Stimulated activated CD8-positive, alpha-beta memory T cell treated with anti-CD3 and anti-CD28 coated beads, Interleukin-7, amount 100 ng/mL, for 1 hour (primary cell): ENCODE measurements around the gene A1BG.
"Not testable (repeated sequence)": the region's sequence is repeated elsewhere in the genome, so short reads cannot be mapped to it uniquely, and the experiment has no call there.

Source experiments
- DNase-seq, 2 donors: peaks; one replicate each; pipeline ENCODE4 v3.0.0-alpha.2; 2020; ENCODE audit warnings: low read depth in 2 of 2

The A1BG gene

DNA sequence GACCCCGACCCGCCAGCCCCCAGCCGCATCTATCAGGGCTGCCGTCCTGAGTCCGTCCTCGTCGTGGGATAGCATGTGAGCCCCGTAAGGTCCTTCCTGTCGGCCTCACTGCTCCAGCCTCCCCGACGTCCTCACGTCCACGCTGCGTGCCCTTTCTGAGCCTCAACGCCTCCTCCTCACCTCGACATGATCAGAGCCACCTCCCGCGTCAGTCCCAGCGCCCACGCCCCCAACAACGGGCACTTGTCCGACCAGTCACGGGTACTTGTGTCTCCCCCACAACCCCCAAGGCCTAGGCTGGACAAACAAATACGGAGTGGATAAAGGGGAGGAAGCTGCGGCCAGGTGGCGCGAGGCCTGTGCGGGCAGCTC is 8.6 kb upstream of the A1BG start:
- no peak for DNase-seq

DNA sequence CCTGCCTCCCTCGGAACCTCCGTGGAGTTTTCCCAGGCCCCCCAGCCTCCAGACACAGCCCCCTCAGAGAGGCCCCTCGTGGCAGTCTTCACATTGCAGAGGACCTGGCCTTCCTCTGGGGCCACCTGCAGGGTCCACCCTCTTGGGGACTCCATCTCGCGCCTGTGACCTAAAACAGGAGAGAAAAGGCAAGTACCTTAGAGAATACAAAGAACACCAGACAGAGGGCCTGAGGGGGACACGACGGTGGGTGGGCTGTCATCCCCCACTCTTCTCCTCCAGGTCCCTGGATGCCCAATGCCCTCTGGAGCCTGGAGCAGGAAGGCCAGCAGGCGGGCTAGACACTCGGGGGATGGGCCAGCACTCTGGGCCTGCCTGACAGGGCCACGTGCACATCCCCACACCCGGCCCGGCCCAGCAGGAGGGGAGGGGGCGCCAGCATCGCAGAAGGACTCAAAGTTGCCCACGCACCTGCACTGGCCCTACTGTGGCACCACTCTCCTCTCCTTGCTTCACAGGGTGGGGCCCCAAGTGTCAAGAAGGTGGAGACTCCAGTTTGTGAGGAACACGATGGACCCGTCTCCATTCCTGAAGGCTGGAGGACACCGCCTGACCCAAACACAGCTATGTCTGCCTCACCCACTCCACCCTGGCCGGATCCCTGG is 4.3 kb upstream of the A1BG start:
- DNase-seq: no peak

GRCh38 chr19:58356766-58357480 is 3.6 kb upstream of the A1BG start:
- DNase-seq: no peak

GRCh38 chr19:58355908-58356765 is 2.8 kb upstream of the A1BG start:
- DNase-seq: no peak

DNA sequence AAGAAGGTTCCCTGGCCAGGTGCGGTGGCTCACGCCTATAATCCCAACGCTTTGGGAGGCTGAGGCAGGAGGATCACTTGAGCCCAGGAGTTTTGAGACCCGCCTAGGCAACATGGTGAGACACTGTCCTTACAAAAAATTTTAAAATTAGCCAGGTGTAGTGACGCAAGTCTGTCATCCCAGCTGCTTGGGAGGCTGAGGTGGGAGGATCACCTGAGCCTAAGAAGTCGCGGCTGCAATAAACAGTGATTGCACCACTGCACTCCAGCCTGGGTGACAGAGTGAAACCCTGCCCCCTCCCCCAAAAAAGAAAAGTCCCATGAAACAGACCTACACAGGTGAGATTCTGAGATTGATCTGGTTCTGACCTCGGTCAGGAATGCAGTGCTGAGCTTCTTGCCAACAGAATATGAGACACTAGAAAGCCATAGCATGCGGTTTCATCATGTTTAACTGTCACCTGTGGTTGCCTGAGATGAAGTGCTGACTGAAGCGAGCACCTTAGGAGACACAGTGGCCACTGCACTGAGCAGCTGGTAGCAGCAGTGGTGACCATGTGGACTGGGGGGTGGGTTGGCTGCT is 2.0 kb upstream of the A1BG start:
- no peak for DNase-seq

- DNase-seq: no peak
Observed at GRCh38 chr19:58354478-58355030, 1.3 kb upstream of the A1BG start.

DNA sequence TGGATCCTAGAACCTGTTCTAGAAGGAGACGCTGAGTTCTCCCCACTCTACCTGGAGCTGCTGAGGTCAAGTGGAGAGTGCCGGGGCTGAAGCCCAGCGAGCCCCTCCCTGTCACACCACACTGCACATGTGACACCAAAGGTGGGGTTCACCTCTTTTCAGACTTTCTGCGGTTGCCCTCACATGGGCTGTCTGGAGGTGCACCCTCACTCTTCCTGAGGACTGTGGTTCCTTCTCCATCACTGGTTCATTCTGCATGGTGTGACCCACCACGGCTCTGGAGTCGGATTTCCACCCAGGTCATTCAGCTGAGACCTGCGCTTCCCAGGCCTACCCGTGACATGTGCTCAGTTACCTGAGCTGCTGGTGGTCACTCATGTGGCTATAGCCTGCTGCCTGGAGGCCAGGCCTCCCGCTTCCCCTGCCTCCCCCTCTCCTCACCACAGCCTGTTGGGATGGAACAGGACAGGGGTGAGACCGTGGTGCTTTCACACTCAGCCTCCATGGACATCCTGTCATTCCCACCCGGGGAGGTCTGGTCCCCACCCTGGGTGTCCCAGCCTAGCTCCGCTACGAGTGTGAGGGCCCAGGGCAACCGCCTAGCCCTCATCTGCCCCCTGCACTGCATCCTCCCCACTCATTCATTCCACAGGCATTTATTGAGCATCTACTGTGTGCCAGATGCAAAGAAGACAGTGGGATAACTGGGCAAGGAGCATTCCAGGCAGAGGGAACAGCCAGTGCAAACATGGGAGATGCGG is 605 bp upstream of the A1BG start:
- DNase-seq: no peak

DNA sequence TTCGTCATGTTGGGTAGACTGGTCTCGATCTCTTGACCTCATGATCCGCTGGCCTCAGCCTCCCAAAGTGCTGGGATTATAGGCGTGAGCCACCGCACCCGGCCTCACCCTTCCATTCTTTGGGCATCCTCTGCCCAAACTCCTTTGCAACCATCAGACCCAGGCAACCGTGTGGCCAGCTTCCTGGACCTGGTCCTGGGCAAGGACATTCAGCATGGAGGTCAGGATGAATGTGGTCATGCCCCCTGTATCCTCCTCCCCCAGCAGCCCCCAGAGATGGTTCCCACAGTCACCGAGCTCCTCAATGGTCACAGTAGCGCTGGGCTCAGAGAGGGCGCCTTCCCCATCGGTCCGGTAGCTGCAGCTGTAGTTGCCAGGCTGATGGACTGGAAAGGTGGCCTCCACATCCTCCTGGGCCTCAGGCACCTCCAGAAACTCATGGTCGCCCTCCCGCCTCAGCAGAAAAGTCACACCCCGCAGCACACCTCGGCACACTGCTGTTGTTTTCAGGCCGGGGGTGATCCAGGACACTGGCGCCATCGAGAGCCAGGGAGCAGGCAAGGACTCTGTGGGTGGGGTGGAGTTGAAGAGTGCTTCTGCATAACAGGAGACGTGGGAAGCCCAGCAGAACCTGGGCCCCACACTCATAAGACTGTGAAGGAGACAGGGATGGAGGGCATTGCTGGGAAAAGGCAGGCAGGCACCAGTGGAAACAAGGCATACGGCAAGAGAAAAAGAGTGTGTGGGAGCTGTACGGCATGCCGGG is 1.1 kb downstream of the A1BG start:
- no peak for DNase-seq

GRCh38 chr19:58351558-58351878 is 1.8 kb downstream of the A1BG start:
- no peak for DNase-seq

GRCh38 chr19:58350871-58351557 is 2.3 kb downstream of the A1BG start:
- no peak for DNase-seq

DNA sequence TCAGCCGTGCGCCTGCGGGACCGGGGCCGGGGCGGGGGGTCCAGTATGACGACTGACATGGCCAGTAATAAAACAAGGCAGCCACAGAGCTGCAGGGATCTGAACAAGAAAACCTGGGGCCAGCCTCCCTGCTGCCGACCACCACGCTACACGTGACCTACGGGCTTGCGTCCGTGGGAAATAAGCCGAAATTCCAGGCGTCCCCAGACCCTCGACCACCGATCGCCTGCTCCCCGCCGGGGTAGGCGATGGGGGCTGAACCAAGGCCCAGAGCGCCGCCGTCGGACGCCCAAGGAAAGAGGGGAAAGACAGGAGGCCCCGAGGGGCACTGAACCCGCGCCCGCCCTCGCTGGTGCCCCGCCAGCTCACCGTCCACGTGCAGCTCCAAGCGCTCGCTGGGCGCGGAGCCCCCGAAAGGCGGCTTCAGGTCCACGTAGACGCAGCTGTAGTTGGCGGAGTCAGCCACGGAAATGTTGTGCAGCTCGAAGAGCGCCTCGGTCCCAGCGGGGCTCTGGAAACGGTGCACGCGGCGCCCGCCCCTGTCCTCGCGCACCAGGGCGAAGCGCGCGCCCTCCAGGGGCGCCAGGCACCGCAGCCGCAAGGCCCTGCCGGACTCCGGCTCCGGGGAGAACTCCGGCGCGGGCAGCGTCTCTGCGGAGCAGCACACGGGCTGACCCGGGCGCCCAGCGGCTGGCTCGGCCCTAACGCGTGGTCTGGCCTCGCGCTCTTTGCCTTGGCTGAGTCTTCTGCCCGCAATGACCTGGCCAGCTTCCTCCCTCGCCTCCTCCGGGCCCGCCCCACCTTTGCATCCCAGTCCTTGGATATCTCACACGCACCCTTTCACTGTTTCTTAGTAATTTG is 3.1 kb downstream of the A1BG start:
- DNase-seq: no peak

GRCh38 chr19:58349590-58349989 is 3.7 kb downstream of the A1BG start:
- DNase-seq: no peak

DNA sequence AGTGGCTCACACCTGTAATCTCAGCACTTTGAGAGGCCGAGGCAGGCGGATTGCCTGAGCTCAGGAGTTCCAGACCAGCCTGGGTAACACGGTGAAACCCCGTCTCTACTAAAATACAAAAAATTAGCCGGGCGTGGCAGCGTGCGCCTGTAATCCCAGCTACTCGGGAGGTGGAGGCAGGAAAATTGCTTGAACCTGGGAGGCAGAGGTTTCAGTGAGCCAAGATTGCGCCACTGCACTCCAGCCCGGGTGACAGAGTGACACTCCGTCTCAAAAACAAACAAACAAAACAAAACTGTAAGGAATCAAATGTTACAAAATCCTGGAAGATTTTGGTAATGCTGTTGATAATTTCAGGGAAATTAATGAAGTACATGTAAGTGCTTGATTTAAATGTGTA is 5.2 kb downstream of the A1BG start:
- not testable (repeated sequence) for DNase-seq

DNA sequence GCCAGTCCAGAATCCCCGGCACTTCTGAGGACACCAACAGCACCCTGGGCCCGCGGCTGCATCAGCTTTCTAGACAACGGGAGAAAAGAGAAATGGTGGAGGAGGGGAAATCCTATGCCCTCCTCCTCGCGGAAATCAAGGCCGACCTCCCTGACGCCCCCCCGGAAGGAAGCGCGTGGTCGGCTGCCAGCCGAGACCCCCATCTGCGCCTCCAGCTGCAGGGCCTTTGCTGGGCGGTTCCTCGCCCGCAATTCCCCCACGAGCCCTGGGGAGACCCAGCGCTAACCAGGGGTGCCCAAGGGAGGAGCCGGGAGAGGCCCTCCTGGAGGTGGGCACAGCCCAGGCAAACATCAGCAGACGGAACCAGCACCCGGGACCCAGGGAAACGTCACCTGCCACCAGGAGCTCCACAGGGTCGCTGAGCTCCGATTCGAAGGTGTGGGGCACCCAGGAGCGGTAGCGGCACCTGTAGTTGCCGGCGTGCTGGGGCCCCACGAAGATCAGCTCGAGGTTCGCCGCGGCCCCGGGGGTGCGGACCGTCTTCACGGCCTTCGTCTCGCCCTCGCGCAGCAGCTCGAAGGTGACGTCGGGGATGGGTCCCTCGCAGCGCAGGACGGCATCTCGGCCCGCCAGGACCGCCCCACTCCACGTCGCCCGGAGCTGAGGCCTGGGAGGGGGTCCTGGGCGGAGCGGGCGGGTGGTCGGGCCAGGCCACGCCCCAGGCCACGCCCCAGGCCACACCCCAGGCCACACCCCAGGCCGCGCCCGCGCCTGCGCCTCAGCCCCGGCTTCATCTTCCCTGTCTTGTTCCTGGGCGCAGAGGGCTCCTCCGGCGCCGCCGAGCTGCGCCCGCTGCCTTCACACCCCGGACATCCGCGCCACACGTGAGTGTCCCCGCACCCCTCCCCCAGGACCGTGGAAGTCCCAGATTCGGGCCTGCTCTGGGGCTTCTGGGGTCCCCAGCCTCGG is 6.0 kb downstream of the A1BG start:
- DNase-seq: peak; percentile 45

- DNase-seq: no peak
Observed at GRCh38 chr19:58345558-58345957, 7.7 kb downstream of the A1BG start.

DNA sequence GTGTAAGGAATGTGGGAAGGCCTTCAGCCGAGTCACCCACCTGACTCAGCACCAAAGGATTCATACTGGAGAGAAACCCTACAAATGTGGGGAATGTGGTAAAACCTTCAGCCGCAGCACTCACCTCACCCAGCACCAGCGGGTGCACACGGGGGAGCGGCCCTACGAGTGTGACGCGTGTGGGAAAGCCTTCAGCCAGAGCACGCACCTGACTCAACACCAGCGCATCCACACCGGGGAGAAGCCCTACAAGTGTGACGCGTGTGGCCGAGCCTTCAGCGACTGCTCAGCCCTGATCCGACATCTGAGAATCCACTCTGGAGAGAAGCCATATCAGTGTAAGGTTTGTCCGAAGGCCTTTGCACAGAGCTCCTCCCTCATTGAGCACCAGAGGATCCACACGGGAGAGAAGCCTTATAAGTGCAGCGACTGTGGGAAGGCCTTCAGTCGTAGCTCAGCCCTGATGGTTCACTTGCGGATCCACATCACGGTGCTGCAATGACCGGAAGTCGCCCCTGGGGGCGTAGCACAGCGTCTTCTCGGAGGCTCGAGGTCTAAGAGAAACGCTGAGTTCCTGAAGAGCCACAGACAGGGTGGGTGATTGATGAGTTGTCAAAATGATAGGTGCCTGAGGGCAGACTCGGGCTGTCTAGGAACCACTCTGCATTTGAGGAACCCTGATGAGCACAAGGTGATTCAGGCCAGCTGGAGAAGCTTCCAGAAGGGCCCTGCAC is 14.3 kb downstream of the A1BG start:
- no peak for DNase-seq

GRCh38 chr19:58338336-58338735 is 15.0 kb downstream of the A1BG start:
- DNase-seq: no peak
